Measurements from ENCODE around the gene C10orf67.
"Not testable (repeated sequence)": the region's sequence is repeated elsewhere in the genome, so short reads cannot be mapped to it uniquely, and the experiment has no call there.

Gene C10orf67

GRCh38 chr10:23322082-23322481 is 22.5 kb downstream of the C10orf67 start:
- no peak for DNase-seq (ENCODE audit: low spot score)

GRCh38 chr10:23319835-23320234 is 24.8 kb downstream of the C10orf67 start:
- DNase-seq (ENCODE audit: low spot score): no peak

GRCh38 chr10:23318359-23318758 is 26.2 kb downstream of the C10orf67 start:
- no peak for DNase-seq (ENCODE audit: low spot score)

- DNase-seq (ENCODE audit: low spot score): no peak
Measured at GRCh38 chr10:23317416-23317815, 27.2 kb downstream of the C10orf67 start.

GRCh38 chr10:23316406-23316805 is 28.2 kb downstream of the C10orf67 start:
- no peak for DNase-seq (ENCODE audit: low spot score)

GRCh38 chr10:23315966-23316365 is 28.6 kb downstream of the C10orf67 start:
- no peak for DNase-seq (ENCODE audit: low spot score)

- DNase-seq (ENCODE audit: low spot score): peak; percentile 72
Measured at GRCh38 chr10:23314835-23315239, 29.8 kb downstream of the C10orf67 start.

GRCh38 chr10:23311034-23311433 is 33.6 kb downstream of the C10orf67 start:
- DNase-seq (ENCODE audit: low spot score): no peak

- DNase-seq (ENCODE audit: low spot score): no peak
Measured at GRCh38 chr10:23310404-23310803, 34.2 kb downstream of the C10orf67 start.

- not testable (repeated sequence) for DNase-seq (ENCODE audit: low spot score)
Measured at GRCh38 chr10:23299961-23300360, 44.6 kb downstream of the C10orf67 start.

GRCh38 chr10:23294638-23295247 is 49.9 kb downstream of the C10orf67 start:
- DNase-seq (ENCODE audit: low spot score): no peak

GRCh38 chr10:23293973-23294590 is 50.5 kb downstream of the C10orf67 start:
- no peak for DNase-seq (ENCODE audit: low spot score)

GRCh38 chr10:23293145-23293724 is 51.4 kb downstream of the C10orf67 start:
- DNase-seq (ENCODE audit: low spot score): peak; percentile 49

- DNase-seq (ENCODE audit: low spot score): no peak
Measured at GRCh38 chr10:23291551-23292334, 52.9 kb downstream of the C10orf67 start.

- DNase-seq (ENCODE audit: low spot score): no peak
Measured at GRCh38 chr10:23284674-23285335, 59.8 kb downstream of the C10orf67 start.

GRCh38 chr10:23284155-23284554 is 60.4 kb downstream of the C10orf67 start:
- no peak for DNase-seq (ENCODE audit: low spot score)

GRCh38 chr10:23283680-23284079 is 60.9 kb downstream of the C10orf67 start:
- DNase-seq (ENCODE audit: low spot score): no peak

- DNase-seq (ENCODE audit: low spot score): no peak
Measured at GRCh38 chr10:23281044-23281433, 63.6 kb downstream of the C10orf67 start.

- DNase-seq (ENCODE audit: low spot score): no peak
Measured at GRCh38 chr10:23280419-23281043, 64.1 kb downstream of the C10orf67 start.

GRCh38 chr10:23275355-23275754 is 69.2 kb downstream of the C10orf67 start:
- DNase-seq (ENCODE audit: low spot score): no peak

GRCh38 chr10:23274179-23274578 is 70.4 kb downstream of the C10orf67 start:
- DNase-seq (ENCODE audit: low spot score): not testable (repeated sequence)

- no peak for DNase-seq (ENCODE audit: low spot score)
Measured at GRCh38 chr10:23270531-23270930, 74.1 kb downstream of the C10orf67 start.

Data from SW480 (cell line).